Stimulated activated CD8-positive, alpha-beta memory T cell treated with anti-CD3 and anti-CD28 coated beads, Interleukin-4, amount 100 ng/mL, for 24 hours (primary cell): ENCODE measurements around the gene HLA-DQA1.
A peak's percentile ranks its signal among the peaks of the same experiment; 100 is the strongest.
"Not testable (repeated sequence)": the region's sequence is repeated elsewhere in the genome, so short reads cannot be mapped to it uniquely, and the experiment has no call there.

Experiments used
- DNase-seq: peaks from one replicate; pipeline ENCODE4 v3.0.0-alpha.2; 2020; ENCODE audit warnings: low read depth

The HLA-DQA1 gene

DNA sequence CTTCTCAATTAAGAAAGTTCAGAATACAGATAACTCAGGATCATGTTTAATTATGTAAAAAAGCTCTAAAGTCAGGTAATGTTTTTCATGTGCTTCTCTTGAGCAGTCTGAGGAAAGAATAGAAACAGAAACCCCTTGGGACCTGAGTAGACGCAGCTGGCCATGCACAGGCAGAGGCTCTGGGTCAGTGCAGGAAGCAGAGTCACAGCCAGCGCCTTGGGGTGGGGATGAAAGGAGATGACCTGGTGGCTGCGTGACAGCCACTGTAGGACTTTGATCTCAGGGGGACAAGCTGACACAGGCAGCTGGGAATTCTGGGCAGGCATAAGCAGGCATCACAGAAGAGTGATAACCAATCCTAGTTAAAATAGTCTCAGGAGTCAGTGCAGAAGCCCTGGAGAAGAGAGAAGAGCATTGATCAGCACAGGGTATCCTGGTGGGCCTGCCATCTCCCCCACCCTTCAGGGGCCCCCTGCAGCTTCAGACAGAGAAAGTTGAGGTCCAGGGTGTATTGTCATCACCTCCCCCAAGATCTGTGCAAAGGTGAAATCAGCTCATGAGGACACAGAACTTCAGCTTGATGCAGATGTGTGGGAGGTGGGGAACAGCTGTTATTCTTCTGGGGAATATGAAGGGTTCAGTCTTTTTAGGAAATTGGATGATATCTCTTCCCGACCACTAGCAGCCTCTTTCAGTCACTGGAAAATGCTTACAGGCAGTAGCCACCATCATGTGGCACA is 22.8 kb downstream of the HLA-DQA1 start:
- DNase-seq = no peak

DNA sequence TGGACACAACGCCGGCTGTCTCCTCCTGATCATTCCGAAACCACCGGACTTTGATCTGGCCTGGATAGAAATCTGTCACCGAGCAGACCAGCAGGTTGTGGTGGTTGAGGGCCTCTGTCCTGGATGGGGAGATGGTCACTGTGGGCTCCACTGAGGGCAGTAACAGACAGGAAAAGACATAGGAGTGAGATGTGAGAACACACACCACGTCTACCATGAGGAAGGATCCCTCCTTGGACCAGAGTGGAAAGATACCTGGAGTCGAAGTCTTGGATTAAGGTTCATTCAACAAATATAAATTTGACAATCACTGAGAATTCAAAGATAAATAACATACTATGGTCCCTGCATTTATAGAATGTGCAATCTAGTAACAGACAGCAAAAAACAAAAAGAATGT is 24.9 kb downstream of the HLA-DQA1 start:
- no peak for DNase-seq

DNA sequence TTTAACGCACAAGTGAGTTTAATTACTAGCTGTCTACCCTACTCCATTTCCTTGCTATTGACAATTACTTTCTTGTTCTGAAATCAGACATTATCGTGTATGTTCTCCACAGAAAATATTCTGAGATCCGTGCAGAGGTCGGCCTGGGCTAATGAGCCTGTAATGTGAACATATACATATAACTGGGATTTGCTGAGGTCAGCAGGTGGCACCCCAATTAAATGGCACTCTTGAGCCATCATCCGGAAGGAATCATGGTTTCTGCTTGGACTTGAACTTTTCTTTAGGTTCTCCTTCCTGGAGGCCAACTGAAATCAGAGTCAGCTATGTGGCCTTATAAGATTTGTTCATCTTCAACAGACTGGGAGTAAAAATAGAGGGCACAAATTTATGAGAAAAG is 25.6 kb downstream of the HLA-DQA1 start:
- DNase-seq = no peak

DNA sequence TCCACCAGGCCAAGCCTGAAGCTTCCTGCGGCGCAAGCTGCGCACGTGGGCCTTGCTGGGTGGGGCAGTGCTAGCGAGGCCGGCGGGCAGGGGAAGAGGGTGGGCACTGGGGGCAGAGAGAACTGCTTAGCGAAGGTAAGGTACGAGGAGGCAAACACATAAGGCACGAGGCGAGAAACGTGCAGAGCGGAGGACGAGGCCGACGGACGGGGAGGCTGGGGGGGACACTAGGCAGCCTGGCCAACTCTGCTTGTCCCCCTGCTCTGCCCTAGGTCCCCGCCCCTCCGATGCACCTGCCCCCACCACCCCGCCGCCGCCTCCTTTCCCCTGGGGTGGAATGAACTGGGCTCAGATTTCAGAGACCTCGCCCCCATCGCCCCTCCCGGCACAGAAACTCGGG is 27.1 kb downstream of the HLA-DQA1 start:
- no peak for DNase-seq

DNA sequence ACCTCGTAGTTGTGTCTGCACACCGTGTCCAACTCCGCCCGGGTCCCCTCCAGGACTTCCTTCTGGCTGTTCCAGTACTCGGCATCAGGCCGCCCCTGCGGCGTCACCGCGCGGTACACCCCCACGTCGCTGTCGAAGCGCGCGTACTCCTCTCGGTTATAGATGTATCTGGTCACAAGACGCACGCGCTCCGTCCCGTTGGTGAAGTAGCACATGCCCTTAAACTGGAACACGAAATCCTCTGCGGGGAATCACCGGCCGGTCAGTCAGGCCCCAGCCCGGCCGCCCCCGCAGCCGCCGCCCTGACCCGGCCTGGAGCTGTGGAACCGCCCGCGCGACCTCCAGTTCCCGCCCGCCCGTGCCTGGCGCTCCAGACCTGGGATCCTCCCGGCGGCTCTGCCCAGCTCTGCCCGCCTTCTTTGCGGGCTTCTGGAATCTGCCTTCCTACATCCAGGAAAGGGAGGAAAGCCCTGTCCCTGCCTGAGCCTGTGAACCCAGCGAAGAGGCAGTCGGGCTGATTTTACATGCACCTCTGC is 27.7 kb downstream of the HLA-DQA1 start:
- peak; percentile 26 for DNase-seq

DNA sequence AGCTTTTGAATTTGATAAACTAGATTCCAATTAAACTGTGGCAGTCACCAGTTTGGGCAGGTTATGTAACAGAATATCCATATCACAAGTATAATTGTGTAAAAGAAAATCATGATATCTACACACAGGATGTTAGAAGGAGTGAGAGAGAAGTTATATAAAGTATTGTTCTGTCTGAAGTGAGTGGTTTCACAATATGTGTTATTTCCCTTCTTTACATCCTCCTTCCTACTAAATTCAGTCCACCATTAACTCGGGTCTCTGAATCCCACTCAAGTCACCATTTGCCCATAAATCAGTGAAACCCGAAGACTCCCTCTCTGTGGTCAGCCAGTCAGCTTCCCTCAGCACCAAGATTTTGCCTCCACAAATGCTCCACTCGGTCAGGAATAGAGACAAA is 28.5 kb downstream of the HLA-DQA1 start:
- no peak for DNase-seq

DNA sequence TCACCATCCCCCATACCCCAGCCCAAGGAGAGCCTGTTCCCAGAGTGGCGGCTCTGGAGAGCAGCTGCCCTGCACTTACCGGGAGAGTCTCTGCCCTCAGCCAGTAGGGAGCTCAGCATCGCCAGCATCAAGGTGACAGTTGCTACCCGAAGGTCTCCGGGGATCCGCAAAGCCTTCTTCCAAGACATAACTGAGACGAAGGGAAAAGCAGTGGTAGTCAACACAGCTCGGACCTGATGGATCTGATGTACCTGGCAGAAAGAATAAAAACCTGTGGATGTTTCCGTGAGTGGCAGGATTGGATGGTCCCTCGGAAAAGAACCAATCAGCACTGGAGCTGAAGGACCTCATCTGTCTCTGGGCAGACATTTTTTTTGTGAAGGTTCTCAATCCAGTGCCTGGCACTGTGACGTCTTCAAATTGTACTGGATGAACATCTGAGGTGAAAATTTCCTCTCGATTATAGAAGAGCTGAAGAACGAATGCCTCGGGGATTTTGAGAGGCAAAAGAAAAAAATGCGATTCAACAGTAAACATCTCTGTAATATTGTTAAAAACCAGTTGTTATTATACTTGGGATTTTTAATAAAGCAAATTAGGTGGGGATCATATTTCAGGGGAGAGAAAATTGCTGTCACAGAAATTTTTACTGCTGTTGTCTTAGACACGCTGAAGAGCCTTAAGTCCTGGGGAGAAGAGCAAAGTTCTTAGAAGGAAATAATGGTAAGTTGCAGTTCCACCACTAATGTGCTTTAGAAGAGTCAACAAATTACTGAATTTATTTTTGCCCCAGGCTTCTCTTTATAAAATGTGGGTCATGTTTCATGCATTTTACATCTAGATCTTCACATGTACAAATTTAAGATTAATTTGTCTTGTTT is 29.5 kb downstream of the HLA-DQA1 start, which contains the start of gene HLA-DQB1:
Gene HLA-DQB1, minus strand, starts transcription at position 238 of the 881 bp plus-strand sequence. Its CDS starts 50 bp downstream, at position 188.
- no peak for DNase-seq

DNA sequence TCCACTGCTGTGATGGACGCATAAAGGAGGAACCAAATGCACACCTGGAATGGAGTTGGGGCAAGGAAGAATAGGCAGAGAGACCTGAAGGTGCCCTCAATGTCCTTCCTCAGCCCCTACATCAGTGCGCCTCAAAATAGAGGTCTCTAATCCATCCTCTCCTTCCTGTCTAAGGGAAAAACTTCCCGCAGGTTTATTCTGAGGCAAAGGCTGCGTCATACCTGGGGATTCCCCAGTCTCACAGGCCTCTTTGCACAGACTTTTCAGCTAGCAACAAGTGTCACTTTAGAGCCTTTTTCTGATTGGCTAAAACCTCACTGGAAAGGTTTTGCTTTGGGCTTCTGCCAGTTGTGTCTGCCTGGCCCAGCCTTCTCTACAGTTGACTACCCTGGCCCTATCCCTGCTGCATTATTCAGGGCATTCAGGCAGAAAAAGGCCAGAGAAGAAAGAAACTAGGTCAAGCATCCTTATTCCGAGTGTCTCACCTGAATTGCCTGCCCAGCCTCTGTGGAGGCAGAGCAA is 31.1 kb downstream of the HLA-DQA1 start:
- DNase-seq = peak; percentile 33

DNA sequence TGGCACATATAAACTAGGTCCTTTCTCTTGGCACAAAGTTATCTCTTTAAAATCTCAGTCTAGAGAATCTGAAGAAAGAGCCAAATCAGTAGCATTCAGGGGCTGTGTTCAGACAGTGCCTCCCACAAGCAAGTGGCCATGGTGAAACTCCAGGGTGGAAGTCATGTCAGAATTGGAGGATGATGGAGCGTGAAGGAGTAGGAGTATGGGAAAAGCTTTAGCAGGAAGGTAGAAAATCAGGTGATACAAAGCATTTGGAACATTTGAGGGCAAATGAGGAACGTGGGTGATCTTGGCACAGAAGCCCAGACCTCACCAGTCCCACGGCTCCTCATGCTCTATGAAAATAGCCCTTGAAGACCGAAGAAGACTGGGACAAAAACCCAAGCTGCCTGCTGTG is 32.0 kb downstream of the HLA-DQA1 start:
- no peak for DNase-seq

DNA sequence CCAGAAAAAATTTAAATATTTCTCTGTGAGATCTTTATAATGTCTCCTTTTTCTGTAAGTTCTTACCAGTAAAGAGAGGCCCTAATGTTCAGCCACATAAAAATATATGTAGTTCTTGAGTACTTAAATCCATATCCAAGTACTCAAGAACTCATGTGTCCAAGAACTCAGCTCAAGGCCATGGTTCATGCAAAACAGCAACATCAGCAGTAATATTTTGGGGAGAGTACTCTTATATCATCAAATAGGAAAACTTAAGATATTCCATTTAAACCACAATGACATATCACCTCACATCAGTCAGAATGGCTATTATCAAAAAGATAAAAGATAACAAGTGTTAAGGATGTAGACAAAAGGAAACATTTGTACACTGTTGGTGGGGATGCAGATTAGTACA is 32.7 kb downstream of the HLA-DQA1 start:
- no peak for DNase-seq

DNA sequence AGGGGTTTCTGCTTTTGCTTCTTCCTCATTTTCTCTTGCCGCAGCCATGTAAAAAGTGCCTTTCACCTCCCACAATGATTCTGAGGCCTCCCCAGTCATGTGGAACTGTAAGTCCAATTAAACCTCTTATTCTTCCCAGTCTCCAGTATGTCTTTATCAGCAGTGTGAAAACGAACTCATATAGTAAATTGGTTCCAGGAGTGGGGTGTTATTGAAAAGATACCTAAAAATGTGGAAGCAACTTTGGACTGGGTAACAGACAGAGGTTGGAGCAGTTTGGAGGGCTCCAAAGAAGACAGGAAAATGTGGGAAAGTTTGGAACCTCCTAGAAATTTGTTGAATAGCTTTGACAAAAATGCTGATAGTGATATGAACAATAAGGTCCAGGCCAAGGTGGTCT is 34.7 kb downstream of the HLA-DQA1 start:
- DNase-seq = not testable (repeated sequence)

DNA sequence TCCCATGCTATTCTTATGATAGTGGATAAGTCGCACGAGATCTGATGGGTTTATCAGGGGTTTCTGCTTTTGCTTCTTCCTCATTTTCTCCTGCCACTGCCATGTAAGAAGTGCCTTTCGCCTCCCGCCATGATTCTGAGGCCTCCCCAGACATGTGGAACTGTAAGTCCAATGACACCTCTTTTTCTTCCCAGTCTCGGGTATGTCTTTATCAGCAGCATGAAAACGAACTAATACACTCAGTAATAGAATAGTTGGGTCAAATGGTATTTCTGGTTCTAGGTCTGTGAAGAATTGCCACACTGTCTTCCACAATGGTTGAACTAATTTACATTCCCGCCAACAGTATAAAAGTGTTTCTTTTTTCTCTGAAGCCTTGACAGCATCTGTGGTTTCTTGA is 36.9 kb downstream of the HLA-DQA1 start:
- DNase-seq = not testable (repeated sequence)

DNA sequence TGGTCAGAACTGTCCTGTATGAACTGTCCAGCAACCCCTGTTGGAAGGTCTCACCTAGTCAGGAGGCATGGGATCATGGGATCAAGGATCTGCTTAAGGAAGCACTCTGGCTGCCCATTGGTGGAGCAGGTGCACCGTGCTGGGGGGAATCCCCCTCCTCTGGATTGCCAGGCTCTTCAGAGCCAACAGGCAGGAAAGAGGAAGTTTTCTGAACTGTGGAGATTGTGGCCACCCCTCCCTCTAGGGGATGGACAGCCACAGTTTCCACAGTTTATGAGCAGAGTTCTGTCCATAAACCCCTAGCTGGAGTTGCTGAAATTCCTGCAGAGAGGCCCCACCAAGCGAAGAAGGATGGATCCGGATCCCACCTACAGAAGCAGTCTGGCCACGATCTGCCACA is 42.3 kb downstream of the HLA-DQA1 start:
- DNase-seq = no peak

DNA sequence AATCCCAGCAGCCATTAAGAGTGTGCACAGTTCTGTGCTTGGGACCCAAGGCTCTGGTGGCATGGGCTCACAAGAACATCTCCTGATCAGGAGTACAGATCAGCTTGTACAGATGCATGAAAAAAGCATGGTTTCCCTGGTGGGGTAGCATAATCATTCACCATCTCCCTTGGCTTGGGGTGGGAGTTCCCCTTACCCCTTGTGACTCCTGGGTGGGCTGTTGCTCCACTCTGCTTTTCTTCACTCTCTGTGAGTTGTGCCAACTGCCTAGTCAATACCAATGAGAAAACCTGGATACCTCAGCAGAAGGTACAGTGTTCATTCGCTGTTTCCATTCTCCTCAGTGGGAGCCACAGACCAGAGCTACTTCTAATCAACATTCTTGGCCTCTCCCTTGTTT is 42.8 kb downstream of the HLA-DQA1 start:
- DNase-seq = no peak

DNA sequence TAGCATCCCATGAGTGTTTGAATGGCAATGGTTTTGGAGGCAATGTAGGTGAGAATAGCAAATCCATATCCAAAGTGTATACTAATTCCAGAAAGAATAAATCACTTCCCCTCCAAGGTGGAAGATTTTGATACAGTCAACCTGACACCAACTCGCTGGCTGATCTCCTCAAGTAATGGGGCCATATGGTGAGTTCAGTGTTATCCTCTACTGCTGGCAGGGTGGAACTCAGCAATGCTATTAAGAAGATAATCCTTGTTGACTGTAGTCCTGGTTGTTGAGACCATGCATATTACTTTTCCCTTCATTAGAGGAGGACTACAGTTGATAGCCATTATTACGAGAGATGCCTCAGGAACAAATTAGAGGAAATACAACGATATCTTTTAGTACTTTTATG is 47.0 kb downstream of the HLA-DQA1 start:
- DNase-seq = no peak

DNA sequence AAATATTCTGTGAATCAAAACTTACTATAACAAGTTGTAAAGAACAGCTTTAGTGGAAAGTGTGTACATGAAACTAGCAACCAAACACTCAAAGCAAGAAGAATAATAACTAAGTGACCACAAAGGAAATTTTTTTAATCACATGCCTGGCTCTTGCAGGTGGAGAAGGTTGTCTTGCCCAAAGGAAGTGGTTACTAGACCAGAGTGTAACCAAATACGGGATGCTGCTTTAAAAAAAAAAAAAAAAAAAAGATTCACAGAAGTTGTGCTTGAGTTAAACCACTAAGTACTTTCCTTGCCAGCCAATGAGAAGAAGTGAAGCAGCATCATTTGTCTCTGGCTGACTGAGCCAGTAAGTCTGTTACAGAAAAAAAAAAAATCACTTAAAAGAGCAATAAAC is 48.4 kb downstream of the HLA-DQA1 start:
- DNase-seq = no peak

DNA sequence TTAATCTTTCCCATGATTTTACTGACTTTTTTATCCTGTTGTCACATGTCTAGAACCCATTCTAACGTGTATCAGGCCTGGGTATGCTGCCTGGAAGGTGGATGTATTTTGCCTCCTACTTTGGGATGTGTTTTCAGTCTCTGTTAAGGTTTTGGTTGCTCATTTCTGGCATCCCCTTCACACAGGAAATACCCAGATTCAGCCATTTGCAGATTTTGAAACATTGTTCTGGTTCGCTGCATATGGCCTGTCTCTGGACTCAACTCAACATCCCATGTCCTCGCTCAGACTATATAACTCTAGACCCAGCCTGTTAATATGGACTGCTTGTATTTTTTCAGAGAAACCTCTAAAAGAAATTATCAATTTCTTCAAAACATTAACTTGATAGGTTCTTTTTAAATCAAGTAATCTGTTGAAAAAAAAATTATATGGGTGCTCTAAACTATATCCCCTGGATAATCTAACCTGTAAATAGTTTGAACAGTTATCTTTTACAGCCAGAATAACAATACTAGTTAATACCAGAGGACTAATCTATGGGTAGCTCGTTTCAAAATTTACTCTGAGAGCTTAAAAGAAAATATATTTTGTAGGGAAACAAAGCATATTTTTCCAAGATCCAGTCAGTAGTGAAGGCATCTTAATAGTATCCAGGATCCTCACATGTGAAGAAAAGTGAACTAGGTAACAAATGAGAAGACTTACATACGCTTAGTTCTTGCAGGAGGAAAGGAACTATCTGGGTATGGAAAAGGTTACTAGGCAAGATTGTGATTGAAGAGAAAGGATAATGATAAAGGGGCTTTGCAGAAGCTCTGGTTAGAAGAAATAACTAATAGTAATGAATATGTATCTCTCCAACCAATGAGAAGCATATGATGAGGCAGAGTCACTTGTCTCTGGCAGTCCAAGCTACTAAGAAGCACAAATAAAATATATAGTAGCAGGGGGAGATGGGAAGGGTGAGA is 52.6 kb downstream of the HLA-DQA1 start:
- DNase-seq = no peak

DNA sequence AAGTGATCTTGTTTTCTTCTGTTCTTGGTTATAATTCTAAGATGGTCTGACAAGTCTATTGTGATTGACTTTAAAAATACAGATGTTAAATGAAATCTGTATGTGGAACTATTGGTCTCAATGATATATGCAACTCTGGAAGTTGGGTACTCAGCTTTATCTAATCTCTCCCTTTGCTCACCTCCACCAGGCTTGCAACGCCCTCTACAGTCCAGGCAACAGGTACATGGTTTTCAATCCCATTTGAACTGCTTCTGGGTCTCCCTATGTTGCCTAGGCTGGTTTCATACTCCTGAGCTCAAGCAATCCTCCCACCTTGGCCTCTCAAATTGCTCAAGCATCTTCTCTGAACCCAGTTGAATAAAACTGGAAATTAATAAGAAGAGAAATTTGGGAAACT is 54.8 kb downstream of the HLA-DQA1 start:
- no peak for DNase-seq
